K562 (cell line): ENCODE data around the gene FXR1. TPM values are rescaled to one million over a fixed set of nuclear protein-coding genes. Genes with fewer than 3 reads are reported as not detected.

ENCODE experiments used
- ATAC-seq: fragments of 200-7000 bp; cut with Tn5 transposase; 3 replicates; pipeline ENCODE4 v1.9.1; 2020; ENCODE audit warnings: moderate library complexity
- BruUV-seq: library from RNA; stranded (reverse); fragments of 400-500 nt; replicated peaks from 2 replicates; lab custom pipeline; 2021; lab: Mats Ljungman, UMichigan
- CTCF ChIA-PET: fragments of 300-600 bp; formaldehyde crosslinking; extraction: SDS; loops from one replicate; lab custom pipeline; 2021; ENCODE audit warnings: low intra/inter-chr PET ratio; lab: Yijun Ruan, JAX
- POLR2A ChIA-PET: fragments of 300-600, 350-650 bp; sonication (Branson Sonifier 250); formaldehyde crosslinking; extraction: SDS; loops from one replicate; lab custom pipeline; 2021; ENCODE audit warnings: antibody characterized with exemption, inconsistent platforms; lab: Yijun Ruan, JAX
- DNase-seq, 4 experiments: peaks; one replicate each; pipeline versions ENCODE4 v3.0.0 to v3.0.0-alpha.2; 2011 to 2018; ENCODE audit warnings: low spot score in 3 of 4, mixed read lengths in 3 of 4; ENCODE audit errors: extremely low read depth in 1 of 4
- FAIRE-seq: peaks from 2 replicates; lab custom pipeline; 2011; peaks lifted over from hg19 to GRCh38; lab: Jason Lieb, UNC
- H2AFZ ChIP-seq: 2 replicates; pipeline ENCODE4 v1.6.0; 2011; ENCODE audit warnings: low read depth, low read length, control low read depth, inconsistent platforms
- H3K27ac ChIP-seq: fragments of 200-600 bp; 3 replicates; pipeline ENCODE4 v1.8.0; 2011; ENCODE audit warnings: low read depth, mild to moderate bottlenecking, control low read depth, inconsistent platforms, low read length, moderate library complexity, mixed read lengths; ENCODE audit errors: extremely low read depth
- H3K27me3 ChIP-seq, 2 experiments: fragments of 300-600 bp in 1 of 2; 2 replicates in 1 of 2; 3 replicates in 1 of 2; pipeline versions ENCODE4 v1.6.0 to v1.8.0; 2011; ENCODE audit warnings: inconsistent platforms in 2 of 2, low read length in 2 of 2, mild to moderate bottlenecking in 1 of 2, mixed read lengths in 1 of 2, moderate library complexity in 1 of 2; ENCODE audit not compliant: control insufficient read depth in 2 of 2, insufficient read depth in 2 of 2
- H3K36me3 ChIP-seq: fragments of 300-600 bp; 3 replicates; pipeline ENCODE4 v1.8.0; 2011; ENCODE audit warnings: mild to moderate bottlenecking, low read length, inconsistent platforms; ENCODE audit not compliant: control insufficient read depth, insufficient read depth
- H3K4me1 ChIP-seq, 2 experiments: fragments of 200-600 bp in 1 of 2; replicated peaks in 1 of 2; 2 replicates in 1 of 2; 3 replicates in 1 of 2; pipeline versions ENCODE4 v1.5.1 to v1.8.0; 2011; ENCODE audit warnings: inconsistent platforms in 2 of 2, low read length in 2 of 2, mild to moderate bottlenecking in 1 of 2, mixed read lengths in 1 of 2, moderate library complexity in 1 of 2; ENCODE audit not compliant: control insufficient read depth in 2 of 2, insufficient read depth in 2 of 2
- H3K4me2 ChIP-seq: 2 replicates; pipeline ENCODE4 v1.6.1; 2011; ENCODE audit warnings: low read length, control low read depth, inconsistent platforms, mixed read lengths; ENCODE audit not compliant: insufficient read depth
- H3K4me3 ChIP-seq: fragments of 200-600 bp; sonication (generic), shearing (Covaris generic); 2 replicates; pipeline ENCODE4 v1.5.1; 2016; ENCODE audit warnings: control low read depth, inconsistent platforms
- H3K79me2 ChIP-seq: fragments of 200-600 bp; 3 replicates; pipeline ENCODE4 v1.8.0; 2011; ENCODE audit warnings: low read length, inconsistent platforms; ENCODE audit not compliant: control insufficient read depth, insufficient read depth
- H3K9ac ChIP-seq, 2 experiments: 2 replicates each; pipeline versions ENCODE4 v1.6.0 to v1.6.1; 2011; ENCODE audit warnings: low read depth in 2 of 2, low read length in 2 of 2, control low read depth in 1 of 2, inconsistent platforms in 1 of 2, mild to moderate bottlenecking in 1 of 2, mixed read lengths in 1 of 2; ENCODE audit not compliant: insufficient read depth in 1 of 2
- H3K9me1 ChIP-seq: one replicate; pipeline ENCODE4 v1.6.0; 2011; ENCODE audit warnings: inconsistent platforms, mild to moderate bottlenecking, low read length, moderate library complexity; ENCODE audit not compliant: control insufficient read depth, insufficient read depth
- H3K9me3 ChIP-seq: replicated peaks from 2 replicates; pipeline ENCODE4 v1.5.1; 2011; ENCODE audit warnings: low read depth, low read length, inconsistent platforms; ENCODE audit not compliant: control insufficient read depth, insufficient read depth
- H4K20me1 ChIP-seq: replicated peaks from 2 replicates; pipeline ENCODE4 v1.6.1; 2011; ENCODE audit warnings: low read length, inconsistent platforms, mixed read lengths; ENCODE audit not compliant: control insufficient read depth, insufficient read depth
- CC2D1A ChIP-seq: fragments of 450-650 bp; IDR thresholded peaks from 2 replicates; pipeline ENCODE4 v1.6.1; 2017; ENCODE audit warnings: mild to moderate bottlenecking
- FOXK2 ChIP-seq, 2 experiments: fragments of 450-650 bp; IDR thresholded peaks in 1 of 2; conservative IDR thresholded peaks in 1 of 2; 2 replicates each; pipeline ENCODE4 v1.6.1; 2016; ENCODE audit warnings: low read depth in 2 of 2, mild to moderate bottlenecking in 1 of 2
- JUN ChIP-seq, 2 experiments: sonication (generic) in 1 of 2; formaldehyde crosslinking in 1 of 2; IDR thresholded peaks; 2 replicates each; pipeline versions ENCODE4 v1.6.1 to v1.8.0; 2012 to 2022; ENCODE audit warnings: borderline replicate concordance in 2 of 2, mild to moderate bottlenecking in 2 of 2, improper control_type of control experiment in 1 of 2, low read depth in 1 of 2, low read length in 1 of 2, missing genetic modification reagents in 1 of 2
- KDM2B ChIP-seq: fragments of 250-450 bp; sonication (Bioruptor Pico); IDR thresholded peaks from 2 replicates; pipeline ENCODE4 v1.8.0; 2021; ENCODE audit warnings: mild to moderate bottlenecking, moderate library complexity
- MCM2 ChIP-seq: fragments of 450-650 bp; IDR thresholded peaks from 2 replicates; pipeline ENCODE4 v1.6.1; 2017; ENCODE audit warnings: low read depth, mild to moderate bottlenecking
- TRIM24 ChIP-seq, 2 experiments: fragments of 450-650 bp; IDR thresholded peaks; 2 replicates each; pipeline ENCODE4 v1.6.1; 2016
- ZC3H4 ChIP-seq: sonication (generic); formaldehyde crosslinking; IDR thresholded peaks from 2 replicates; pipeline ENCODE4 v1.9.0; 2021; ENCODE audit warnings: missing genetic modification reagents, borderline replicate concordance
- ZFP36 ChIP-seq: fragments of 150-350 bp; IDR thresholded peaks from 2 replicates; pipeline ENCODE4 v1.6.1; 2018; ENCODE audit warnings: low read length, low read depth; ENCODE audit not compliant: partially characterized antibody
- ZNF239 ChIP-seq: fragments of 250-450 bp; sonication (Bioruptor Pico); IDR thresholded peaks from 2 replicates; pipeline ENCODE4 v1.4.0; 2020; ENCODE audit warnings: mild to moderate bottlenecking
- ZNF644 ChIP-seq: fragments of 200-800 bp; sonication (Bioruptor generic); IDR thresholded peaks from 2 replicates; pipeline ENCODE4 v1.6.1; 2016; ENCODE audit warnings: low read depth, missing genetic modification characterization, missing compliant biosample characterization
- ZSCAN29 ChIP-seq: fragments of 450-650 bp; IDR thresholded peaks from 2 replicates; pipeline ENCODE4 v1.6.1; 2017
- WGBS: fragments of 100-300 bp; shearing (Covaris generic); methylation state at CpG from one replicate; pipeline ENCODE4 v1.1.6; 2016; ENCODE audit warnings: low coverage, mixed read lengths; ENCODE audit not compliant: insufficient coverage; ENCODE audit errors: missing lambda C conversion rate; 5-methylcytosine and 5-hydroxymethylcytosine counted together
- in situ Hi-C: fragments of 300-500 bp; cut with MboI; formaldehyde crosslinking; loops from 4 replicates; pipeline ENCODE4 v1.15.0; 2018; ENCODE audit warnings: inconsistent platforms, mixed read lengths
- intact Hi-C: fragments of 100-400 bp; cut with micrococcal nuclease; formaldehyde crosslinking; loops from 2 replicates; pipeline ENCODE4 v1.14.2; 2022
- polyA plus RNA-seq, 8 experiments: library from polyadenylated mRNA; depleted of rRNA in 4 of 8; stranded (reverse) in 5 of 8; unstranded in 3 of 8; fragments of >200 nt; fragmentation: Nextera tagmentation in 2 of 8; fragmentation: Illumina TruSeq in 1 of 8; extraction: Ambion mirVana in 2 of 8; extraction: Trizol in 1 of 8; gene quantifications; 2 replicates each; pipeline versions ENCODE4 v1.2.1 to v1.2.3, GENCODE V29; 2011 to 2014; ENCODE audit warnings: inconsistent platforms in 1 of 8, missing spikeins in 1 of 8
- total RNA-seq, 7 experiments: library from RNA; depleted of rRNA in 6 of 7; stranded (reverse); fragments of >200 nt in 6 of 7; fragmentation: Illumina TruSeq in 2 of 7; extraction: Trizol in 2 of 7; gene quantifications; 2 replicates each; pipeline versions ENCODE4 v1.2.1 to v1.2.3, GENCODE V29; 2011 to 2021; ENCODE audit warnings: low replicate concordance in 1 of 7
- TF ChIP-seq, protein P1 (sequence below): sonication (generic); IDR thresholded peaks from 2 replicates; pipeline ENCODE4 v1.6.1; 2016
- TF ChIP-seq, protein P2 (sequence below): fragments of 250-450 bp; sonication (Bioruptor Pico); IDR thresholded peaks from 2 replicates; pipeline ENCODE4 v1.5.0; 2021
- TF ChIP-seq, protein P3 (sequence below): fragments of 200-400 bp; formaldehyde crosslinking; IDR thresholded peaks from 2 replicates; pipeline ENCODE4 v1.6.1; 2017; ENCODE audit warnings: mild to moderate bottlenecking, low read depth, low read length, moderate library complexity

FXR1 gene
- total and polyA plus RNA-seq, 9 of the 15 experiments (the other 6 are each of a cell fraction or from before 2014, with no cell fraction given): 59.4 to 177 (median 136) TPM

DNA sequence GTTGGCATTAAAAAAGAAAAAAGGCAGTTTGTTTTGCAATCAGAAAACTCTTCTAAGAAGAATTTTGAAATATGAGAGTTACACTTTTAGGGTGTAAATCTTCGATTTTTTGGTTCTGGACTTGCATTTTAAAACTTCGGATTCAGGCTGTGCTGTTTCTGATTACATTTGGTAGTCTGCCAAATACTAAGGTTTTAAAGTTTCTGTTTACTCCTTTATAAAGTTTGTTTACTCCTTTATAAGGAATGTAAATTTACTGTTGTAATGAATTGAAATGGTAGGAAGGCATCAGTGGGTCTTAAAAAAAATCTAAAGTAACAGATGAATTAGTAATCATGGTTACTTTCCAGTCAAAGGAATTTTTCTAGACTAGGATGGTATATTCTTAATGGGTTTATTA, 14.1 kb downstream of the FXR1 start:
- H3K27me3 ChIP-seq: no peaks in the 10 kb centered on the region
- H4K20me1 ChIP-seq: peaks cover 33% of the 10 kb centered on the region
- DNase-seq (no peak), FAIRE-seq (no peak), ATAC-seq (no peak)
- no TSS peak for BruUV-seq
- H3K9ac ChIP-seq: no peak overlapping the region
- WGBS: 89% methylated on average over 2 of the region's 2 CpGs
- H3K79me2 ChIP-seq: peaks cover 100% of the 10 kb centered on the region
- intact Hi-C loops: no loop called here
- H2AFZ ChIP-seq: no peak overlapping the region
- peaks cover 45% of the 10 kb centered on the region for H3K36me3 ChIP-seq
- ChIA-PET POLR2A (no interaction called here), CTCF (no interaction called here)
- no peak overlapping the region for H3K4me3 ChIP-seq
- in situ Hi-C loops: no loop called here
- no peaks in the 10 kb centered on the region for H3K9me3 ChIP-seq
- no peaks in the 10 kb centered on the region for H3K9me1 ChIP-seq
- H3K27ac ChIP-seq: no peak overlapping the region
- H3K4me1 ChIP-seq: peaks cover 0 to 6% of the 10 kb centered on the region in 2 experiments; a peak in 4 of 5 replicates
- TF ChIP-seq ZSCAN29: no peak
- TF ChIP-seq ZC3H4 (CRISPR knock-in tag): no peak
- TF ChIP-seq FOXK2 (conservative IDR thresholded peaks at IDR 0.05 in 1 of 2, IDR thresholded peaks at IDR 0.05 in 1 of 2; ENCODE audit: low read depth in 2 of 2): no peak
- TF ChIP-seq ZFP36: no peak
- no peak for TF ChIP-seq JUN (IDR thresholded peaks at IDR 0.05; ENCODE audit: borderline replicate concordance, low read depth, low read length)
- TF ChIP-seq JUN (CRISPR knock-in tag; IDR thresholded peaks at IDR 0.05; ENCODE audit: borderline replicate concordance): no peak
- TF ChIP-seq KDM2B (CRISPR knock-in tag): no peak
- no peak for TF ChIP-seq CC2D1A
- TF ChIP-seq, protein P1, sequence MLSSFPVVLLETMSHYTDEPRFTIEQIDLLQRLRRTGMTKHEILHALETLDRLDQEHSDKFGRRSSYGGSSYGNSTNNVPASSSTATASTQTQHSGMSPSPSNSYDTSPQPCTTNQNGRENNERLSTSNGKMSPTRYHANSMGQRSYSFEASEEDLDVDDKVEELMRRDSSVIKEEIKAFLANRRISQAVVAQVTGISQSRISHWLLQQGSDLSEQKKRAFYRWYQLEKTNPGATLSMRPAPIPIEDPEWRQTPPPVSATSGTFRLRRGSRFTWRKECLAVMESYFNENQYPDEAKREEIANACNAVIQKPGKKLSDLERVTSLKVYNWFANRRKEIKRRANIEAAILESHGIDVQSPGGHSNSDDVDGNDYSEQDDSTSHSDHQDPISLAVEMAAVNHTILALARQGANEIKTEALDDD: no peak
- TF ChIP-seq, protein P2, sequence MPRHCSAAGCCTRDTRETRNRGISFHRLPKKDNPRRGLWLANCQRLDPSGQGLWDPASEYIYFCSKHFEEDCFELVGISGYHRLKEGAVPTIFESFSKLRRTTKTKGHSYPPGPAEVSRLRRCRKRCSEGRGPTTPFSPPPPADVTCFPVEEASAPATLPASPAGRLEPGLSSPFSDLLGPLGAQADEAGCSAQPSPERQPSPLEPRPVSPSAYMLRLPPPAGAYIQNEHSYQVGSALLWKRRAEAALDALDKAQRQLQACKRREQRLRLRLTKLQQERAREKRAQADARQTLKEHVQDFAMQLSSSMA (CRISPR knock-in tag): no peak
- TF ChIP-seq ZNF644 (tag): no peak
- TF ChIP-seq, protein P3, sequence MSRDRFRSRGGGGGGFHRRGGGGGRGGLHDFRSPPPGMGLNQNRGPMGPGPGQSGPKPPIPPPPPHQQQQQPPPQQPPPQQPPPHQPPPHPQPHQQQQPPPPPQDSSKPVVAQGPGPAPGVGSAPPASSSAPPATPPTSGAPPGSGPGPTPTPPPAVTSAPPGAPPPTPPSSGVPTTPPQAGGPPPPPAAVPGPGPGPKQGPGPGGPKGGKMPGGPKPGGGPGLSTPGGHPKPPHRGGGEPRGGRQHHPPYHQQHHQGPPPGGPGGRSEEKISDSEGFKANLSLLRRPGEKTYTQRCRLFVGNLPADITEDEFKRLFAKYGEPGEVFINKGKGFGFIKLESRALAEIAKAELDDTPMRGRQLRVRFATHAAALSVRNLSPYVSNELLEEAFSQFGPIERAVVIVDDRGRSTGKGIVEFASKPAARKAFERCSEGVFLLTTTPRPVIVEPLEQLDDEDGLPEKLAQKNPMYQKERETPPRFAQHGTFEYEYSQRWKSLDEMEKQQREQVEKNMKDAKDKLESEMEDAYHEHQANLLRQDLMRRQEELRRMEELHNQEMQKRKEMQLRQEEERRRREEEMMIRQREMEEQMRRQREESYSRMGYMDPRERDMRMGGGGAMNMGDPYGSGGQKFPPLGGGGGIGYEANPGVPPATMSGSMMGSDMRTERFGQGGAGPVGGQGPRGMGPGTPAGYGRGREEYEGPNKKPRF: no peak
- TF ChIP-seq MCM2: no peak
- TF ChIP-seq ZNF239 (CRISPR knock-in tag): no peak
- no peak for TF ChIP-seq TRIM24 (IDR thresholded peaks at IDR 0.05)
- H3K4me2 ChIP-seq: no peak overlapping the region
